Kasumi-1 (cell line): Measurements from ENCODE around the gene SMYD5.
A peak's percentile ranks its signal among the peaks of the same experiment; 100 is the strongest.

ENCODE experiments used
- DNase-seq, 2 experiments: peaks; one replicate each; lab custom pipeline; 2025; lab: John Stamatoyannopoulos, UW

Gene SMYD5

GRCh38 chr2:73238976-73239375, 24.9 kb downstream of the SMYD5 start:
- no peak for DNase-seq

- no peak for DNase-seq
Measured at GRCh38 chr2:73239776-73240175, 25.7 kb downstream of the SMYD5 start.

GRCh38 chr2:73243884-73244570, 30.0 kb downstream of the SMYD5 start:
- no peak for DNase-seq

- DNase-seq: no peak
Measured at GRCh38 chr2:73244580-73244979, 30.5 kb downstream of the SMYD5 start.

GRCh38 chr2:73246850-73247249, 32.8 kb downstream of the SMYD5 start:
- no peak for DNase-seq

GRCh38 chr2:73249636-73250035, 35.6 kb downstream of the SMYD5 start:
- DNase-seq: no peak

GRCh38 chr2:73250872-73251846, 37.1 kb downstream of the SMYD5 start:
- DNase-seq: no peak

GRCh38 chr2:73252238-73253027, 38.4 kb downstream of the SMYD5 start:
- no peak for DNase-seq

GRCh38 chr2:73253400-73253799, 39.4 kb downstream of the SMYD5 start:
- no peak for DNase-seq

- peak; percentile 20 to 37 for DNase-seq
Measured at GRCh38 chr2:73253901-73254300, 39.9 kb downstream of the SMYD5 start.

GRCh38 chr2:73254343-73255006, 40.4 kb downstream of the SMYD5 start:
- DNase-seq: no peak

- DNase-seq: no peak
Measured at GRCh38 chr2:73255007-73255644, 41.1 kb downstream of the SMYD5 start.

- DNase-seq: no peak
Measured at GRCh38 chr2:73255907-73256617, 42.0 kb downstream of the SMYD5 start.

GRCh38 chr2:73256618-73256922, 42.5 kb downstream of the SMYD5 start:
- no peak for DNase-seq

GRCh38 chr2:73257021-73257420, 43.0 kb downstream of the SMYD5 start:
- DNase-seq: no peak

- peak; percentile 68 to 70 for DNase-seq
Measured at GRCh38 chr2:73257425-73258125, 43.5 kb downstream of the SMYD5 start.

GRCh38 chr2:73258186-73258912, 44.3 kb downstream of the SMYD5 start:
- no peak for DNase-seq

GRCh38 chr2:73258913-73259215, 44.8 kb downstream of the SMYD5 start:
- DNase-seq: no peak

- DNase-seq: no peak
Measured at GRCh38 chr2:73259276-73259675, 45.2 kb downstream of the SMYD5 start.
